Caco-2 (cell line): ENCODE measurements around the gene SRRT. TPM values are rescaled to one million over a fixed set of nuclear protein-coding genes. Genes with fewer than 3 reads are reported as not detected.
"Not testable (repeated sequence)": the region's sequence is repeated elsewhere in the genome, so short reads cannot be mapped to it uniquely, and the experiment has no call there.

Experiments used
- BruUV-seq: library from RNA; stranded (reverse); fragments of 400-500 nt; replicated peaks from 2 replicates; lab custom pipeline; 2021; lab: Mats Ljungman, UMichigan
- CTCF ChIA-PET: fragments of 300-600 bp; sonication (Branson Sonifier 250); formaldehyde crosslinking; loops from one replicate; lab custom pipeline; 2022; ENCODE audit warnings: antibody characterized with exemption; lab: Charles Lee
- POLR2A ChIA-PET: fragments of 300-600 bp; sonication (Branson Sonifier 250); formaldehyde crosslinking; loops from one replicate; lab custom pipeline; 2022; ENCODE audit warnings: antibody characterized with exemption; lab: Charles Lee
- DNase-seq, 2 experiments: peaks; one replicate each; pipeline versions ENCODE4 v3.0.0 to v3.0.0-alpha.2; 2020 to 2022
- H3K27me3 ChIP-seq: replicated peaks from 2 replicates; pipeline ENCODE4 v1.6.0; 2011; ENCODE audit warnings: low read length; ENCODE audit not compliant: control insufficient read depth, insufficient read depth
- H3K36me3 ChIP-seq: 2 replicates; pipeline ENCODE4 v1.5.1; 2011; ENCODE audit warnings: low read length; ENCODE audit not compliant: control insufficient read depth, insufficient read depth
- H3K4me1 ChIP-seq: fragments of 250-450 bp; sonication (Bioruptor Pico); 2 replicates; pipeline ENCODE4 v1.5.1; 2020; ENCODE audit warnings: mild to moderate bottlenecking
- H3K4me3 ChIP-seq: 2 replicates; pipeline ENCODE4 v1.5.1; 2011; ENCODE audit warnings: low read depth, mild to moderate bottlenecking, control low read depth, low read length
- H3K9me3 ChIP-seq: fragments of 250-450 bp; sonication (Bioruptor Pico); 2 replicates; pipeline ENCODE4 v1.5.1; 2020; ENCODE audit warnings: mild to moderate bottlenecking, moderate library complexity
- H3K27ac Mint-ChIP-seq: one replicate; pipeline ENCODE4 v1.8.0; 2022; ENCODE audit warnings: mixed read lengths; ENCODE audit not compliant: unreplicated experiment
- H3K27me3 Mint-ChIP-seq: one replicate; pipeline ENCODE4 v1.8.0; 2022; ENCODE audit warnings: mixed read lengths; ENCODE audit not compliant: insufficient read depth, unreplicated experiment
- H3K36me3 Mint-ChIP-seq: one replicate; pipeline ENCODE4 v1.8.0; 2022; ENCODE audit warnings: mild to moderate bottlenecking, mixed read lengths; ENCODE audit not compliant: insufficient read depth, unreplicated experiment
- H3K4me1 Mint-ChIP-seq: one replicate; pipeline ENCODE4 v1.8.0; 2022; ENCODE audit warnings: low read depth, mixed read lengths; ENCODE audit not compliant: unreplicated experiment
- H3K4me3 Mint-ChIP-seq: one replicate; pipeline ENCODE4 v1.8.0; 2022; ENCODE audit warnings: mild to moderate bottlenecking, moderate library complexity, mixed read lengths; ENCODE audit not compliant: unreplicated experiment
- H3K9me3 Mint-ChIP-seq: one replicate; pipeline ENCODE4 v1.8.0; 2022; ENCODE audit warnings: mixed read lengths; ENCODE audit not compliant: unreplicated experiment
- intact Hi-C: fragments of 100-400 bp; cut with micrococcal nuclease; formaldehyde crosslinking; loops from one replicate; pipeline ENCODE4 v1.10.0; 2022; ENCODE audit not compliant: unreplicated experiment
- total RNA-seq: library from RNA; stranded (reverse); gene quantifications from 2 replicates; pipeline ENCODE4 v1.2.3, GENCODE V29; 2022
- TF ChIP-seq, protein P1 (sequence below), 2 experiments: fragments of 200-600 bp in 1 of 2; IDR thresholded peaks; 1 replicate in 1 of 2; 2 replicates in 1 of 2; pipeline versions ENCODE4 v1.5.1 to v1.8.0; 2011 to 2022; ENCODE audit warnings: antibody characterized with exemption in 1 of 2, control low read depth in 1 of 2, inconsistent platforms in 1 of 2, low read depth in 1 of 2, low read length in 1 of 2, mild to moderate bottlenecking in 1 of 2, moderate library complexity in 1 of 2; ENCODE audit not compliant: insufficient read depth in 1 of 2, severe bottlenecking in 1 of 2, unreplicated experiment in 1 of 2

The SRRT gene
- total RNA-seq, 1 experiment from 2014 or later = 211 TPM

DNA sequence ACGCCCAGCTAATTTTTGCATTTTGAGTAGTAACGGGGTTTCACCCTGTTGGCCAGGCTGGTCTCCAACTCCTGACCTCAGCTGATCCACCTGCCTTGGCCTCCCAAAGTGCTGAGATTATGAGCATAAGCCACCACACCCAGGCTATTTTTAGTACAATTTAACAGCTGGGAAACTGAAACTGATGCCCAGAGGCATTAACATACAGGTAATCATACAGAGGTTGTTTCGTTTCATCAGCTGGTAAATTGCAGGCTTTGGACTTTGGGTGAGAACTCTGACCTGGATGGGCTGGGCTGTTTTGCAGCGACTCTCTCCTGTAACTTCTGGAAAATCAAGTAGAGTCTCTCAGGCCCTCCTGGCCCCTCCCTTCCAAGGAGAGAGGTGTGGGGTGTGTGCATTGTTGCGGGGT is 27.0 kb downstream of the SRRT start:
- peak; percentile 53 to 61 for DNase-seq
- TF ChIP-seq, protein P1, sequence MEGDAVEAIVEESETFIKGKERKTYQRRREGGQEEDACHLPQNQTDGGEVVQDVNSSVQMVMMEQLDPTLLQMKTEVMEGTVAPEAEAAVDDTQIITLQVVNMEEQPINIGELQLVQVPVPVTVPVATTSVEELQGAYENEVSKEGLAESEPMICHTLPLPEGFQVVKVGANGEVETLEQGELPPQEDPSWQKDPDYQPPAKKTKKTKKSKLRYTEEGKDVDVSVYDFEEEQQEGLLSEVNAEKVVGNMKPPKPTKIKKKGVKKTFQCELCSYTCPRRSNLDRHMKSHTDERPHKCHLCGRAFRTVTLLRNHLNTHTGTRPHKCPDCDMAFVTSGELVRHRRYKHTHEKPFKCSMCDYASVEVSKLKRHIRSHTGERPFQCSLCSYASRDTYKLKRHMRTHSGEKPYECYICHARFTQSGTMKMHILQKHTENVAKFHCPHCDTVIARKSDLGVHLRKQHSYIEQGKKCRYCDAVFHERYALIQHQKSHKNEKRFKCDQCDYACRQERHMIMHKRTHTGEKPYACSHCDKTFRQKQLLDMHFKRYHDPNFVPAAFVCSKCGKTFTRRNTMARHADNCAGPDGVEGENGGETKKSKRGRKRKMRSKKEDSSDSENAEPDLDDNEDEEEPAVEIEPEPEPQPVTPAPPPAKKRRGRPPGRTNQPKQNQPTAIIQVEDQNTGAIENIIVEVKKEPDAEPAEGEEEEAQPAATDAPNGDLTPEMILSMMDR (IDR thresholded peaks at IDR 0.05; ENCODE audit: insufficient read depth in 1 of 2, low read depth in 1 of 2, low read length in 1 of 2, severe bottlenecking in 1 of 2, unreplicated experiment in 1 of 2) = no peak
- Histone ChIP-seq H3K27me3 (no peaks in the 10 kb centered on the region), H3K4me1 (peaks cover 30% of the 10 kb centered on the region), H3K36me3 (no peaks in the 10 kb centered on the region), H3K4me3 (no peak overlapping the region), H3K9me3 (no peaks in the 10 kb centered on the region)
- intact Hi-C loops = no loop called here
- ChIA-PET POLR2A (no interaction called here), CTCF (interaction anchor here (1.4 kb wide), 1 partner anchor 64 kb away, joined by 4 read pairs; no protein-coding TSS in a partner anchor)
- Mint-ChIP-seq H3K36me3 (peaks cover 6% of the 10 kb centered on the region), H3K9me3 (no peaks in the 10 kb centered on the region), H3K27ac (no peak overlapping the region), H3K4me3 (no peak overlapping the region), H3K27me3 (no peaks in the 10 kb centered on the region), H3K4me1 (peaks cover 16% of the 10 kb centered on the region)
- BruUV-seq = no TSS peak

DNA sequence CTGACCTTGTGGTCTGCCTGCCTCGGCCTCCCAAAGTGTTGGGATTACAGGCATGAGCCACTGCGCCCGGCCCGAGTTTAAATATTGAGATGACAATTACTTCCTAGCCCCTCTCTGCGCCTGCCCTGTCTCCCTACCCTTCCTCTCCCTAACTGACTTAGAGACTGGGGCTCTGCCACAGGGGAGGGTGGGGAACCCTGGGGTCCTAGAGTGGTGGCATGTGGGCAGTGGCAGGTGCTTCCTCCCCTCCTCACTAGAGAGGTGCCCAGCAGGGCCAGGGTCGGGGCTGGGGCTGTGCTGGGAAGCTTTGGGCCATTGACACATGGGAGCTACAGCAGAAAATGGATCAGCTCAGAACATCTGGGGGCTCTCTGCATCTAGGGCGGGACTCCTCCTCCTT is 27.7 kb downstream of the SRRT start:
- H3K9me3 Mint-ChIP-seq = no peaks in the 10 kb centered on the region
- intact Hi-C loops = no loop called here
- no TSS peak for BruUV-seq
- no peaks in the 10 kb centered on the region for H3K27me3 ChIP-seq
- ChIA-PET CTCF (interaction anchor here (1.4 kb wide), 1 partner anchor 63 kb away, joined by 4 read pairs; no protein-coding TSS in a partner anchor), POLR2A (no interaction called here)
- no peak overlapping the region for H3K4me3 Mint-ChIP-seq
- peaks cover 24% of the 10 kb centered on the region for H3K4me1 ChIP-seq
- H3K9me3 ChIP-seq = no peaks in the 10 kb centered on the region
- no peak overlapping the region for H3K4me3 ChIP-seq
- H3K4me1 Mint-ChIP-seq = peaks cover 15% of the 10 kb centered on the region
- H3K36me3 Mint-ChIP-seq = peaks cover 6% of the 10 kb centered on the region
- DNase-seq = no peak
- TF ChIP-seq, protein P1 (IDR thresholded peaks at IDR 0.05; ENCODE audit: insufficient read depth in 1 of 2, low read depth in 1 of 2, low read length in 1 of 2, severe bottlenecking in 1 of 2, unreplicated experiment in 1 of 2) = no peak
- no peak overlapping the region for H3K27ac Mint-ChIP-seq
- no peaks in the 10 kb centered on the region for H3K36me3 ChIP-seq
- H3K27me3 Mint-ChIP-seq = no peaks in the 10 kb centered on the region

DNA sequence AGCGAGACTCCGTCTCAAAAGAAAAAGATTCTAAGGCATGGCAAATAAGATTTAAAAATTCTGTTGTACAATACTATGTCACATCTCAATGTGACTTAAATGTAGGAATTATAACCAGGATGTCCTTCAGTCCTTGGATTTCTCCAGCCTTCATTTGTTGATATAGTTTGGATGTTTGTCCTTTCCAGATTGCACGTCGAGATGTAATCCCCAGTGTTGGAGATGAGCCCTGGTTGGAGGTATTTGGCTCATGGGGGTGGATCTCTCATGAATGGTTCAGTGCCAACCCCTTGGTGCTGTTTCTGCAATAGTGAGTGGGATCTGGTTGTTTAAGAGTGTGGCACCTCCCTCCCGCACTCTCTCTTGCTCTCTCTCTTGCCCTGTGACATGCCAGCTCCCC is 33.6 kb downstream of the SRRT start:
- no peak overlapping the region for H3K27ac Mint-ChIP-seq
- no peaks in the 10 kb centered on the region for H3K27me3 Mint-ChIP-seq
- H3K9me3 Mint-ChIP-seq = no peaks in the 10 kb centered on the region
- no peaks in the 10 kb centered on the region for H3K9me3 ChIP-seq
- H3K4me3 Mint-ChIP-seq = no peak overlapping the region
- H3K36me3 Mint-ChIP-seq = no peaks in the 10 kb centered on the region
- TF ChIP-seq, protein P1 (IDR thresholded peaks at IDR 0.05; ENCODE audit: insufficient read depth in 1 of 2, low read depth in 1 of 2, low read length in 1 of 2, severe bottlenecking in 1 of 2, unreplicated experiment in 1 of 2) = no peak
- H3K36me3 ChIP-seq = no peaks in the 10 kb centered on the region
- peaks cover 18% of the 10 kb centered on the region for H3K4me1 ChIP-seq
- peaks cover 19% of the 10 kb centered on the region for H3K4me1 Mint-ChIP-seq
- ChIA-PET CTCF (no interaction called here), POLR2A (no interaction called here)
- DNase-seq = no peak
- no peak overlapping the region for H3K4me3 ChIP-seq
- intact Hi-C loops = no loop called here
- no TSS peak for BruUV-seq
- no peaks in the 10 kb centered on the region for H3K27me3 ChIP-seq

DNA sequence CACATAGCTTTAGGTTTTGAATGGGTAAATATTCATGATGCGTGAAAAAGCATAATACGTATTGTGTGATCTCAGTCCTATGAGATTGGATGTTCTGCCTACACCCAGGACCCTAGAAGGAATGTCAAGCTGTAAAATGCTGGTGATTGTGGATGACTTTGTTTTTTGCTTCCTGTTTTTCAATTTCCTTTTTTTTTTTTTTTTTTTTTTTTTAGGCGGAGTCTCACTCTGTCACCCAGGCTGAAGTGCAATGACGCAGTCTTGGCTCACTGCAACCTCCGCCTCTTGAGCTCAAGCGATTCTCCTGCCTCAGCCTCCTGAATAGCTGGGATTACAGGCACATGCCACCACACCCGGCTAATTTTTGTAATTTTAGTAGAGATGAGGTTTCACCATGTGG is 35.5 kb downstream of the SRRT start:
- CTCF ChIA-PET = interaction anchor here (0.5 to 0.6 kb wide), 2 partner anchors 226 to 331 kb away, joined by 3 read pairs; no protein-coding TSS in a partner anchor
- H3K9me3 ChIP-seq, H3K36me3 Mint-ChIP-seq, intact Hi-C loops, H3K27me3 ChIP-seq, H3K9me3 Mint-ChIP-seq, H3K36me3 ChIP-seq, DNase-seq, H3K4me3 ChIP-seq, H3K4me3 Mint-ChIP-seq, BruUV-seq, H3K27me3 Mint-ChIP-seq: not testable (repeated sequence)
- Mint-ChIP-seq H3K27ac (peak overlapping the region; percentile 23), H3K4me1 (peaks cover 26% of the 10 kb centered on the region)
- POLR2A ChIA-PET = interaction anchor here (0.6 kb wide), 1 partner anchor 22 kb away, joined by 3 read pairs; no protein-coding TSS in a partner anchor
- H3K4me1 ChIP-seq = peaks cover 26% of the 10 kb centered on the region
